T-cell (primary cell): ENCODE data around the gene MGAT5. TPM values are rescaled to one million over a fixed set of nuclear protein-coding genes. Genes with fewer than 3 reads are reported as not detected.
A peak's percentile ranks its signal among the peaks of the same experiment; 100 is the strongest.

Experiments
- ATAC-seq, 4 experiments: fragments of 200-7000 bp in 3 of 4; fragments of 150-1000 bp in 1 of 4; cut with Tn5 transposase; replicated peaks in 1 of 4; 1 replicate in 3 of 4; 2 replicates in 1 of 4; pipeline ENCODE4 v1.10.0; 2021; ENCODE audit warnings: moderate library complexity in 3 of 4, mild to moderate bottlenecking in 2 of 4, moderate number of reproducible peaks in 1 of 4
- CTCF ChIA-PET, 2 donors: fragments of 300-600 bp; sonication (Branson Sonifier 250); formaldehyde crosslinking; loops; one replicate each; lab custom pipeline; 2022; ENCODE audit warnings: antibody characterized with exemption in 2 of 2; lab: Charles Lee
- POLR2A ChIA-PET, 2 donors: fragments of 300-600 bp; sonication (Branson Sonifier 250); formaldehyde crosslinking; loops; one replicate each; lab custom pipeline; 2022; ENCODE audit warnings: antibody characterized with exemption in 2 of 2; lab: Charles Lee
- DNase-seq, 35 experiments: peaks; one replicate each; pipeline versions ENCODE4 v3.0.0 to v3.0.0-alpha.2; 2013 to 2023
- H3K27ac ChIP-seq: one replicate; pipeline ENCODE4 v1.5.1; 2013; ENCODE audit warnings: low read length
- H3K27me3 ChIP-seq, 2 experiments: replicated peaks in 1 of 2; 1 replicate in 1 of 2; 2 replicates in 1 of 2; pipeline versions ENCODE4 v1.6.1 to v1.7.0; 2013; ENCODE audit warnings: low read length in 1 of 2, mixed read lengths in 1 of 2; ENCODE audit not compliant: control insufficient read depth in 2 of 2, insufficient read depth in 2 of 2; ENCODE audit errors: extremely low read depth in 1 of 2
- H3K36me3 ChIP-seq, 2 donors: 1 replicate in 1 of 2; 2 replicates in 1 of 2; pipeline versions ENCODE4 v1.6.1 to v1.7.0; 2013; ENCODE audit warnings: low read length in 1 of 2; ENCODE audit not compliant: control insufficient read depth in 2 of 2, insufficient read depth in 1 of 2; ENCODE audit errors: extremely low read depth in 1 of 2
- H3K4me1 ChIP-seq, 2 experiments: 1 replicate in 1 of 2; 2 replicates in 1 of 2; pipeline versions ENCODE4 v1.6.1 to v1.7.0; 2013; ENCODE audit warnings: low read length in 2 of 2, mixed read lengths in 1 of 2; ENCODE audit not compliant: insufficient read depth in 2 of 2, control insufficient read depth in 1 of 2; ENCODE audit errors: extremely low read depth in 1 of 2
- H3K4me3 ChIP-seq, 2 donors: 1 replicate in 1 of 2; 2 replicates in 1 of 2; pipeline versions ENCODE4 v1.5.1 to v1.7.0; 2013; ENCODE audit warnings: mild to moderate bottlenecking in 2 of 2, low read length in 1 of 2, moderate library complexity in 1 of 2; ENCODE audit not compliant: control insufficient read depth in 1 of 2; ENCODE audit errors: extremely low read depth in 1 of 2
- H3K9me3 ChIP-seq: 2 replicates; pipeline ENCODE4 v1.7.0; 2013
- H3K27ac Mint-ChIP-seq, 2 donors: one replicate each; pipeline ENCODE4 v1.8.0; 2020 to 2021; ENCODE audit warnings: mild to moderate bottlenecking in 2 of 2, mixed read lengths in 2 of 2
- H3K27me3 Mint-ChIP-seq, 2 donors: one replicate each; pipeline ENCODE4 v1.8.0; 2021 to 2022; ENCODE audit warnings: mixed read lengths in 2 of 2
- H3K36me3 Mint-ChIP-seq: one replicate; pipeline ENCODE4 v1.8.0; 2021; ENCODE audit warnings: mixed read lengths
- H3K4me1 Mint-ChIP-seq, 3 donors: one replicate each; pipeline ENCODE4 v1.8.0; 2020 to 2022; ENCODE audit warnings: mixed read lengths in 3 of 3, mild to moderate bottlenecking in 1 of 3
- H3K4me3 Mint-ChIP-seq, 3 donors: one replicate each; pipeline ENCODE4 v1.8.0; 2020 to 2022; ENCODE audit warnings: mild to moderate bottlenecking in 3 of 3, mixed read lengths in 3 of 3, moderate library complexity in 3 of 3
- H3K9me3 Mint-ChIP-seq, 3 donors: one replicate each; pipeline ENCODE4 v1.8.0; 2020 to 2022; ENCODE audit warnings: mixed read lengths in 3 of 3
- WGBS: methylation state at CpG from one replicate; pipeline ENCODE4 v1.1.5; 2013; ENCODE audit warnings: missing lambda C conversion rate; ENCODE audit not compliant: insufficient coverage; 5-methylcytosine and 5-hydroxymethylcytosine counted together
- total RNA-seq, 35 experiments: library from RNA in 6 of 35; stranded (reverse) in 6 of 35; fragments of 120-200 nt in 1 of 35; gene quantifications; one replicate each; pipeline versions ENCODE4 v1.2.1 to v1.2.4 and lab custom pipeline; 2013 to 2026

Gene MGAT5
- total RNA-seq, 5 donors from 2014 or later (not counting 1 experiment from before 2014, with no cell fraction given), result 61.1 to 94.9 (median 81.8) TPM

DNA sequence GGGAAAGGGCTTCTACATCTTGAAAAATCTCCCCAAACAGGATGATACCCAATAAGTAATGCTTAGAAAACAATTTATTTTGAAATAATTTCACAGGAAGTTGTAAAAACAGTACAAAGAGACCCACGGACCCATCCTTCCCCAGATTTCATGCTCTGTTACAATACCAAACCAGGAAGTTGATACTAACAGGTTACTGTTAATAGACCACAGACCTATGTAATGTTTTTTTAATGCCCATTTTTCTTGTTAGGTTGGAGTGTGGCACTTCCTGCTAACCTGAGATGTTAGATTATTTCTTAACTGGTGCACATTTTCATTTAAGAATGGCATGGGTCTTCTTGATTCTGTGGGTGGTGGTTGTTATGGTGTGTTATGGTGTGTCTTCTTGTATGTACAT is 21.4 kb upstream of the MGAT5 start:
- Histone ChIP-seq H3K27me3 (no peaks in the 10 kb centered on the region), H3K9me3 (peaks cover 2% of the 10 kb centered on the region), H3K36me3 (no peaks in the 10 kb centered on the region), H3K4me3 (no peak overlapping the region), H3K4me1 (peaks cover 50 to 59% of the 10 kb centered on the region in 2 experiments), H3K27ac (peak overlapping the region; percentile 81)
- ATAC-seq (peak; percentile 60 to 78 (median 68)), DNase-seq (peak in 15 of 35 experiments; percentile 17 to 62 (median 27))
- CTCF ChIA-PET, result interaction anchor here (0.8 to 2.7 kb wide), 4 partner anchors 13 to 114 kb away, joined by 3 to 8 read pairs (median 3); no protein-coding TSS in a partner anchor
- H3K36me3 Mint-ChIP-seq, result peaks cover 13% of the 10 kb centered on the region
- POLR2A ChIA-PET, result interaction anchor here in 1 of 2 donors (1.6 kb wide), 1 partner anchor 13 kb away, joined by 8 read pairs; no protein-coding TSS in a partner anchor
- H3K4me3 Mint-ChIP-seq, result peak overlapping the region; percentile 32 to 37 (median 34)
- WGBS, result no CpG with 5 or more reads among the region's 1 CpG
- H3K27me3 Mint-ChIP-seq, result no peaks in the 10 kb centered on the region
- peaks cover 0 to 16% (median 9%) of the 10 kb centered on the region in 3 donors for H3K9me3 Mint-ChIP-seq
- peaks cover 80 to 89% (median 82%) of the 10 kb centered on the region in 3 donors for H3K4me1 Mint-ChIP-seq
- peak overlapping the region; percentile 89 to 93 for H3K27ac Mint-ChIP-seq

DNA sequence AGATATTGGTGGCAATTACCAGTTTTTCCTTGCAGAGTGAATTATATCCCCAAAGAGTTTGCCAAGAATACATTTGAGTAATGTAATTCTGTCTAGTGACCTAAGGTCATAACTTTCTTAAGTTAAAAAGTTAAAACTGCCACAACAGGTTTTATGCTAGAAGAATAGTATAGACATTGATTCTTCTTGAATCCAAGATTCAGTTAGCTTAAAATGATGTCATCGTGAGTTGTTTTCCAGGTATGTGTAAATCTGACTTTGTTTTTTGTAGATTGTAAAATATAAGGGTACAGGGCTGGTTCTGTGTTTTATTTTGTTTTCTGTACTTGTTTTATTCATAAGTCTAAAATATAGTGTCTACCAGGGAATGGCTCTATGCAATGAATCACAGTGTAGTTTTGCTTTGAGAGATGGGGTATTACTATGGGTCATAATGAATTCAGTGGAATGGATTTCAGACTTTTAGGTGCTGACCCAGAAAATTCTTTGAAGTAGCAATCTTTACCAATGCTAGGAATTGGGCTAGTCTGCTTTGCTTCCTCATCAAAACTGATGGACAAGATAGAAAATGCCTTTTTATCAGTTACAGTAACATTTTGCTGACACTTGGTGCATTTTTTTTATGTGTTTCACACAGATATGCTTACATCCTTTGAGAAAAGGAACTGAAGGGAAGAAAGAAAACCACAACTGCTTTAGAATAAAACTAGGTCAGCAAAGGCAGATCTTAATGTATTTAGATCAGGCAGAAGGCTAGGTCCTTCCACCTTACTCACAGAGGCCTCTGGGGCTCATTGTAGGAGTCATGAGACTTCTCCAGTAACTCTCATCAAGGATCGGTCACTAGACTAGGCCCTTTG is 20.8 kb upstream of the MGAT5 start:
- ATAC-seq (peak; percentile 78 to 87 (median 82)), DNase-seq (peak in 6 of 35 experiments; percentile 17 to 62 (median 33))
- Mint-ChIP-seq H3K27me3 (no peaks in the 10 kb centered on the region), H3K36me3 (peaks cover 7% of the 10 kb centered on the region), H3K4me1 (peaks cover 76 to 86% (median 80%) of the 10 kb centered on the region in 3 donors), H3K9me3 (peaks cover 0 to 10% (median 6%) of the 10 kb centered on the region in 3 donors), H3K4me3 (peak overlapping the region; percentile 32 to 48 (median 37)), H3K27ac (peak overlapping the region; percentile 89 to 93)
- Histone ChIP-seq H3K4me3 (peak overlapping the region in 1 of 2 donors; percentile 6), H3K27ac (peak overlapping the region; percentile 81), H3K36me3 (no peaks in the 10 kb centered on the region), H3K4me1 (peaks cover 50 to 62% of the 10 kb centered on the region in 2 experiments), H3K9me3 (peaks cover 2% of the 10 kb centered on the region), H3K27me3 (no peaks in the 10 kb centered on the region)
- CTCF ChIA-PET, result interaction anchor here in 1 of 2 donors (0.8 to 1.4 kb wide), 3 partner anchors 25 to 177 kb away, joined by 3 read pairs; no protein-coding TSS in a partner anchor
- POLR2A ChIA-PET, result no interaction called here
- WGBS, result 40% methylated on average over 2 of the region's 2 CpGs

DNA sequence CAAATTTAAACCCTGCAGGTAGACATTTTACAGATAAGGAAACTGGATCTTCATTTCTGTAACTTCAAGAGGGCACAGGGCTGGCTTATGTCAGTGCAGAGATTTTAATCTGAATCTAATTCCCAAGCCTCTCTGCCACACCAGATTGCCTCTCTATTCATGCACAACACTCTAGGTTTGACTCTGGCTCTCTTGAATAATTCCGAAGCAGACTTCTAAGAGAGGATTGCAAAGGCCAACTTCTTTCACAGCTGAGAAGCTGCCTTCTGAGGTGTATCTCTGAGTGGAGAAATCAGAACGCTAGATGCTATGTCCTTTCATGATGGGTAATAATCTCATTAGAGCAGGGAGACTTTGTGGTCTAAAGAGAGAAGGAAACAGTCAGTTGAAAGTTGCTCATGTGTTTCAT is 20.1 kb upstream of the MGAT5 start:
- DNase-seq (no peak), ATAC-seq (peak in 1 of 4 experiments; percentile 7)
- Histone ChIP-seq H3K4me1 (peaks cover 50 to 62% of the 10 kb centered on the region in 2 experiments), H3K27me3 (no peaks in the 10 kb centered on the region), H3K4me3 (peak overlapping the region in 1 of 2 donors; percentile 6), H3K9me3 (peaks cover under 1% of the 10 kb centered on the region), H3K27ac (peak overlapping the region; percentile 81), H3K36me3 (no peaks in the 10 kb centered on the region)
- whole genome bisulfite sequencing, result 0% methylated on average over 1 of the region's 2 CpGs
- H3K36me3 Mint-ChIP-seq, result peaks cover 3% of the 10 kb centered on the region
- peak overlapping the region; percentile 89 to 93 for H3K27ac Mint-ChIP-seq
- H3K27me3 Mint-ChIP-seq, result no peaks in the 10 kb centered on the region
- peaks cover 76 to 90% (median 84%) of the 10 kb centered on the region in 3 donors for H3K4me1 Mint-ChIP-seq
- peaks cover 0 to 5% (median 4%) of the 10 kb centered on the region in 3 donors for H3K9me3 Mint-ChIP-seq
- peak overlapping the region; percentile 32 to 48 (median 37) for H3K4me3 Mint-ChIP-seq
- CTCF ChIA-PET, result interaction anchor here in 1 of 2 donors (0.6 to 2.8 kb wide), 3 partner anchors 12 to 177 kb away, joined by 3 to 16 read pairs (median 3); no protein-coding TSS in a partner anchor
- POLR2A ChIA-PET, result no interaction called here

DNA sequence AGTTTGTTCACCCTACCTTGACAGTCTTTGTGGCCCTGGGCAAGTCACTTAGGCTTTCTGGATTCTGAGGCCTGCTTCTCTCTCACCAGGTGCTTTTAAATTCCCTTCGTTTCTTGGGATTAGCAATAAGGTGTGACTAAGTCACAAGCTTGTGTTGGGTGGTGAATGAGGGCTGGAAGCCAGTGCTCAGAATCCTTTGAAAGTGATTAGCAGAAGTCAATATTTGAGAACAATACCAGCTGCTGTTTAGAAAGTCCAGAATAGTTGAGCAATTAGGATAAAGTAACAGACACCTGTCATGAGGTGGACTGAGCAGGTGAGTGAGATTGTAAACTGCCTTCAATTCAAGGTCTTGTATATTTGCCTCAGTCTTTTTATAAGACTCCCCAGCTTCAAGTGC is 19.3 kb upstream of the MGAT5 start:
- no peak for DNase-seq
- Mint-ChIP-seq H3K27ac (peak overlapping the region; percentile 89 to 93), H3K9me3 (peaks cover 0 to 2% (median 0%) of the 10 kb centered on the region in 3 donors), H3K36me3 (no peaks in the 10 kb centered on the region), H3K4me1 (peaks cover 78 to 89% (median 88%) of the 10 kb centered on the region in 3 donors), H3K4me3 (peak overlapping the region in 1 of 3 donors; percentile 32), H3K27me3 (no peaks in the 10 kb centered on the region)
- Histone ChIP-seq H3K27me3 (no peaks in the 10 kb centered on the region), H3K27ac (peak overlapping the region; percentile 81), H3K9me3 (no peaks in the 10 kb centered on the region), H3K4me1 (peaks cover 50 to 62% of the 10 kb centered on the region in 2 experiments), H3K4me3 (no peak overlapping the region), H3K36me3 (no peaks in the 10 kb centered on the region)
- ATAC-seq, result no peak
- ChIA-PET POLR2A (interaction anchor here in 1 of 2 donors (0.5 to 0.7 kb wide), 2 partner anchors 22 to 41 kb away, joined by 4 to 14 read pairs; no protein-coding TSS in a partner anchor), CTCF (interaction anchor here in 1 of 2 donors (0.6 to 2.8 kb wide), 4 partner anchors 9 to 116 kb away, joined by 3 to 16 read pairs (median 3); no protein-coding TSS in a partner anchor)
- 80% methylated on average over 1 of the region's 1 CpG for WGBS

DNA sequence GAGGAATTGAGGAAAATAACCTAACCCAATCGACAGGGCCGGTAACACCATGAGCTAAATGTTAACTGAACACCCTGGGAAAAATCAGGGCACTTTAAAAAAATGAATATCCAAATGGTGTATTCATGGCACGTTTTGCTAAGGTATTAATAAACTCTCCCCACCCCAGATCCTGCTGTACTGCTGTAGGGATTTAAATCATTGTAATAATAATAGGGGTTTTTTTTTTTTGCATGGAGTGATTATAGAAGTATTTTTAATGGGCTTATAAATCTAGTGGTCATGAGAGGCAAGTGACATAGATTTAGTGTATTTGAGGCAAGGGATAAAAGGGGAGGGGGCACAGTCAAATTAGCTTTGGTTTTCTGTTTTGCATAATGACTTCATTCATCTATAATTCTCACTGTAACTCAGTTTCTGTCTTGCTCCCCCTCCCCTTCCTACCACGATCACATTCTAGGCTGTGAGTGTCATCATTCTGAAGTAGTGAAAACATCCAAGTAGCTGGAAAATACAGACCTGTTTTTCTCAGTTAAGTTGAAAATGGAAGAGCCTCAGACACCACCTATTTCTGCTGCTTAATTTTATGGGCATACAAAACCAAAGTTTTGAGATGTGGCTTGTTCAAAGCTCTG is 18.2 kb upstream of the MGAT5 start:
- H3K36me3 ChIP-seq, result no peaks in the 10 kb centered on the region
- no peak overlapping the region for H3K4me3 ChIP-seq
- H3K27ac Mint-ChIP-seq, result peak overlapping the region; percentile 89 to 93
- H3K27ac ChIP-seq, result peak overlapping the region; percentile 81
- WGBS, result no CpG with 5 or more reads among the region's 4 CpGs
- no peak overlapping the region for H3K4me3 Mint-ChIP-seq
- ATAC-seq (no peak), DNase-seq (no peak)
- ChIA-PET CTCF (interaction anchor here (0.6 to 2.8 kb wide), 5 partner anchors 10 to 1780 kb away, joined by 3 to 16 read pairs (median 3); no protein-coding TSS in a partner anchor), POLR2A (interaction anchor here in 1 of 2 donors (0.7 kb wide), 1 partner anchor 23 kb away, joined by 4 read pairs; no protein-coding TSS in a partner anchor)
- no peaks in the 10 kb centered on the region for H3K27me3 Mint-ChIP-seq
- H3K27me3 ChIP-seq, result no peaks in the 10 kb centered on the region
- peaks cover 80 to 89% (median 84%) of the 10 kb centered on the region in 3 donors for H3K4me1 Mint-ChIP-seq
- no peaks in the 10 kb centered on the region for H3K9me3 Mint-ChIP-seq
- H3K4me1 ChIP-seq, result peaks cover 48 to 58% of the 10 kb centered on the region in 2 experiments
- no peaks in the 10 kb centered on the region for H3K36me3 Mint-ChIP-seq
- no peaks in the 10 kb centered on the region for H3K9me3 ChIP-seq
